Suppressor macrophage treated with lipopolysaccharide for 4 hours (primary cell): ENCODE results near the gene GHR.

Experiments
- DNase-seq: peaks from one replicate; pipeline ENCODE4 v3.0.0-alpha.2; 2020

Gene GHR

DNA sequence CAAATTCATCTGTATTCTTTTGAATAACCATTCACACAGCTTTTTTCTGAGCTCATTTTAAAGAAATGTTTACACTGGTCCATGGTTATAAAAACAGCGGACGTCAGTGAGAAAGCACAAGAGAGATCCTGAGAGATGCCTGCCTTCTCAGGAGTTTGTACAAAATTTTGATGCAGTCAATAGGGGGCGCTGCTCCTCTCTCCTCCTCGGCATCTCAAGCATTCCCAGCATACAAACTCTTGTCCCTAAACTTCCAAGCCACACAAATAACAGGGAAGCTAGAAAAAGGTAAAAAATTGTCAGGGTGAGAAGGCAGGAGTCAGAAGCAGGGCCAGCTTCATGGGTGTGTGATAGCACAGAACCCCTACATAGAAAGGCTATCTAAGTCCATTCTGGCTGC lies 322.2 kb downstream of the GHR start:
- peak; percentile 31 for DNase-seq

DNA sequence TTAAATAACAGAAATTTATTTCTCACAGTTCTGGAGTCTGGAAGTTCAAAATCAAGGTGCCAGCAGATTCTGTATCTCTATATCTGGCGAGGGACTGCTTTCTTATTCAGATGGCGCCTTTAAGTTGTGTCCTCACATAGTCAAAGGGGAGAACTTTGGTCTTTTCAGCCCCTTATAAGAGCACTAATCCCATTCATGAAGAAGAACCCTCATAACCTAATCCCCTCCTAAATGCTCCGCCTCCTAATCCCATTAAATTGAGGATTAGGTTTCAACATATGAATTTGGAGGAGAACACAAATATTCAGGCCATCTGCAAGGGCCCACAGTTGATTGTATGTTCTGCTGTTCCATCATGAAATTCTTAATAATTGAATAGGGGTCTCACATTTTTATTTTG lies 322.6 kb downstream of the GHR start:
- DNase-seq = no peak

DNA sequence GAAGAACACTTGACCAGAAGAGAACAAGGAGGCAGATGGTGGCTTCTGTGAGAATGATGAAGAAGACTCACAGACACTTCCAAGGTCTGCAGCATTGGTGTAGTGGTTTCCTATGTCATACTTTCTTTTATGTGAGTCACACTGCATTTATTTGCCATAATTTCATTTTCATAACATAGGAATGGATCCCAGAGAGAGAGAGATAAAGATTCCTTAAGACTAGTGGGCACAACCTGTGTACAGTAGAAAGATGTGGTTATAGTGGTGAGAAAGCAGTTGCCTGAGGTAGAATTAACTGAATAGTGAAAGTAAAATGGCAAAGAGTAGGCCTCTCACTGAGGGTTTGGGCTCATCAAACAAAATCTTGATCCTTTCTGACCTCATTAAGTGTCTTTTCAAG lies 325.8 kb downstream of the GHR start:
- DNase-seq = no peak

DNA sequence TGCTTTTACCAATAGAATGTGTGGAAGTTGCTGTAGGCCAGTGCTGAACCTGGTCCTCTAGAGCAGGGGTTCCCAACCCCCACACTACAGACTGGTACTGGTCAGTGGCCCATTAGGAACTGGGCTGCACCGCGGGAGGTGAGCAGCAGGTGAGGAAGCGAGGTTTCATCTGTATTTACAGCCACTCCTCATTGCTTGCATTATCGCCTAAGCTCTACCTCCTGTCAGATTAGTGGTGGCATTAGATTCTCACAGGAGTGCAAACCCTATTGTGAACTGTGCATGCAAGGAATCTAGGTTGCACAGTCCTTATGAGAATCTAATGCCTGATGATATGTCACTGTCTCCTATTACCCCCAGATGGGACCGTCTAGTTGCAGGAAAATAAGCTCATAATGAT lies 327.3 kb downstream of the GHR start:
- DNase-seq = no peak

DNA sequence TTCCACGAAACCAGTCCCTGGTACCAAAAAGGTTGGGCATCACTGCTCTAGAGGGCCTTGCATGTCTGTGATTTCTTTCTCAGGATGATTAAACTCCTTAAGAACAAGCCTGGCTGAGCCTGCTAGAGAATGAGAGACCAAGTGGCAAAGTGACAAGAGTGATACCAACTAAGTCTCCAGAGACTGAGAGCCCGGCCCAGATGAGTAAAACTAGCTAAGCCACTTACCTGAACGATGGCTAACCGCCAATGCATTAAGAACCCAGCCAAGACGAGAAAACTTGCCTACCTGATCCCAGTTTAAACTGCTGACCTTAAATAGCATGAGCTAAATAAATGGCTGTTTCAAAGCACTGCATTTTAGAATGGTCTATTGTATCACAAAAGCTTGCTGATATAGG lies 327.8 kb downstream of the GHR start:
- no peak for DNase-seq

DNA sequence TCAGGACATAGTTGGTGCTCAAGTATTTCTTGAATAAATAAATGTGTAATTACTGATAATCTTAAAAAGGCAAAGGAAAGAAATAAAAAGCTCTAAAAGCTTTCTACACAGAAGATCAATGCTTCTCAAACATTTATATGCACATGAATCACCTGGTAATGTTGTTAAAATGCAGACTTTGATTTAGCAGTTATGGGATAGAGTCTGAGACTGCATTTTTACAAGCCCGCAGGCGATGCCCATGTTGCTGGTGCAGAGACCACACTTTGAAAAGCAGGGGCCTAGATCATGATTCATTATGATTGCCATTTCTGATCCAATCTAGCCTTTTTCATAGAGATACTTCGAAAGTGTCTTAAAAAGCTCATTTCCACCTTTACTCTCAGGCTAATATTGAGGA lies 329.9 kb downstream of the GHR start:
- DNase-seq = no peak

DNA sequence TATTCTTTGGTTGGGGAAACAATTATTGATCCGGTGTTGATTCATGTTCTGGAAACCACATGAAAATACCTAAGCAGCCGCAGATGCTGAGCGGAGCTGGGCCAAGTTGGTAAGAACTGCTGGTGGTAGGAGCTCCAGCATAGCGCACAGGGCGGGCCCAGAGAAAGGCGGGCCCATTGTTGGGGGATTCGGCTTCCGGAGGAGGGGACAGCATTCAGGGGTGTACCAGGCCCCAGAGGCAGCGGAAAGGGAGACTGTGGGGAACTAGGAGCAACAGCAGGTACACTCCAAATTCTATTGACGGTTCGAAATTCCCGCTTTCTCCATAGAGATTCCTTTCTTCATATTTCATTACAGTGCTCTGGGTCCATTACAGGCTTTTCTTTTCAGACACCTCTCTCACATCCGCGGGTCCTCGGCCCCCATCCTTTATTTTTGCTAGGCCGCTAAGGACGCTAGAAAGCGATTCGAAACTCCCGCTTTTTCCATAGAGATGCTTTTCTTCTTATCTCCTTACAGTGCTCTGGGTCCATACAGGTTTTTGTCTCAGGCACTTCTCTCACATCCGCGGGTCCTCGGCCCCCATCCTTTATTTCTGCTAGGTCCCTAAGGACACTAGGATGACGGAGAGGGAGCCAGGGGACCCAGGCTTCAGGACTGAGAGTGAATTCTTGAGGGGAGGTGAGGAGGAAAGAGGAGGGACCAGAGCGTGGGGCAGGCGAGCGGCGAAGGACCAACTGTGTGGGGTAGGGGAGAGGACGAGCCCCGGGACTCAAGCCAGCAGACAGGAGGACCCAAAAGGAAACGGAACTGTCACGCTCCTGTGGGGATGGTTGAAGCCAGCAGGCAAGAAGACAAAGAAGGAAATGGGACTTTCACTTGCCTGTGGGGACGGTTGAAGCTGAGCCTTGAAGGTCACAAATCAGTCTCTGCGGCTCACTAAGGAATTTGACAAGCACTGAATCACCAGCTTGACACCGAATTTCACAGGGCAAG lies 333.7 kb downstream of the GHR start, which contains the start of gene CCDC152:
TSS of gene CCDC152 (plus strand) at position 213 of the 996 bp plus-strand sequence. CDS start 2,304 bp downstream, outside the sequence.
- peak; percentile 64 for DNase-seq

DNA sequence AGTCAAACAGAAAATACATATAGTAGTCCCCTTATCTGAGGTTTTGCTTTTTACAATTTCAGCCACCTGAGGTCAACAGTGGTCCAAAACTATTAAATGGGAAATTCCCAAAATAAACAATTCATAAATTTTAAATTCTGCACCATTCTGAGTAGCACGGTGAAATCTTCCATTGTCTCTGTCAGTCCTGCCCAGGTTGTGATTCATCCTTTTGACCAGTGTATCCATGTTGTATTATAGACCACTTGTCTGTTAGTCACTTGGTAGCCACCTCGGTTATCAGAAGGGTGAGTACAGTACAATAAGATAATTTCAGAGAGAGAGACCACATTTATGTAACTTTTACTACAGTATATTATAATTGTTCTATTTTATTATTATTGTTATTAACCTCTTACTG lies 336.2 kb downstream of the GHR start:
- no peak for DNase-seq

DNA sequence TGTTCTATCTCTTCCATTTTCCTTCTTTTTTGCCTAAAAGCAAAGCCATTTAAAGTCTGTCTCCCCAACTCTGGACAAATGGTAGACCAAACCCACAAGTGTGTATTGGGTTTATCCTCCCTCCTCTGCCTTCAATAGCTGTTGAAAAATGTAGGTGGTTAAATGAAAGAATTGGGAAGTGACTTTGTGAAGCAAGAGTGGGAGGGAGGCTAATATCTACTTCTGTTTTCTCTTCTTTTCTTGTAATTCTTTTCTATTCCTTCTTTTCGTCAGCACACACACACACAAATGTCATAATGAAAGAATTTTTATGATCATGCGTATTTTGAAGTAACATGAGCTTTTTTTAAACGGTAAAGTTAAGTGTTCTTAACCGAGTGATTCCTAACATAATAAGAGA lies 337.2 kb downstream of the GHR start:
- peak; percentile 30 for DNase-seq

DNA sequence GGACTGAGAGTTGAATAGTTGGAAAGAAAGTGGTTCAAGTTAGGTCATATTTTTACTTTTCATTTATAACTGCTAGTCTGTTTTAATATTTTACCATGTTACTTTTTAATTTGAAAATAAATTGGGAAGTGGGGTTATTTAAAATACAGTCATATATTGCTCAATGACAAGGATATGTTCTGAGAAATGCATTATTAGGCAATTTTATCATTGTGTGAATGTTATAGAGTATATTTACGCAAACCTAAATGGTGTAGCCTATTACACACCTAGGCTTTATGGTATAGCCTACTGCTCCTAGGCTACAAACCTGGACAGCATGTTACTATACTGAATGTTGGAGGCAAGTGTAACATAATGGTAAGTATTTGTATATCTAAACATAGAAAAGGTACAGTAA lies 338.6 kb downstream of the GHR start:
- peak; percentile 7 for DNase-seq

DNA sequence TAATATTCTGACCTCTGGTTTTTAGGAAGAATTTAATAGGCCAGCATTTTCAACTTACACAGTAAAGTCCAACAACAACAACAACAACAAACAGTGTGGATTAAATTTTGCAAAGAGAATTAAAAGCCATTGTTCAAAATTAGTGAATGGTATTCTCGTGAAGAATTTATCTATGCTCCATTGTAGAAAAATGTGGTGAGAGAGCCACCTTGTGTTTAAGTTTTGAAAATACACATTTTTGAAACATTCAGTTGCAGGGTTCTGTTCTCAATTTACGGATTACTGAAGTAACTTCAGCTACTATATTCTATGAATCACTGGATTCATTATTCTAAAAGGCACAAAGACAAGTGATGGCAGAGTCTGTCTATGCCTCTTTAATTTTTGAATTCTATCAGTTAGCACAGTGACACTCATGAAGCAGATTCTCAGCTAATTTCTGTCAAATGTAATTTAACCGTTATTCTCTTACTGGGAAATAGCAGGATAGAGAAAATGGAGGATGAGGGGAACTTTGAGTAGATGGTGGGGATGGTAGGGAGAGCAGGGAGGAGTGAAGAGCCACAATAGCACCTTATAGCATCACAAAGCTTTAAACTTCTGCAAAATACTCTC lies 344.4 kb downstream of the GHR start:
- peak; percentile 56 for DNase-seq

DNA sequence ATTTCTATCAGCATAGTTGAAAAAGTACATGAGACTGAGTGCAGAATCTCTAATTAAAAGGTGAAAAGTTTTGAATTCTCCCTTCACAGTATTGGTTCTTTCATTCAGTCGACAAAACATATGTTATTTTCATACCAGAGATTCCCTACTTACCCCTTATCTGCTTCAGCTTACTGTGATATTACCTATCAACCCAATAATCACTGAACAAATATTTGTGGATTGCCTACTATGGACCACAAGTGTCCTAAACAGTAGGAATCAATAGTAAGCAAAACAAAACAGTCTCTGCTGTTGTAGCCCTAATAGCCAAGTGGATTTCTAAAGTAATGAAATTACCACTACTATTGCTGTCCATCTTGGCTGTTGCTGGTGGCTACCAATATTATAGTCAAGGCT lies 344.9 kb downstream of the GHR start:
- DNase-seq = no peak

DNA sequence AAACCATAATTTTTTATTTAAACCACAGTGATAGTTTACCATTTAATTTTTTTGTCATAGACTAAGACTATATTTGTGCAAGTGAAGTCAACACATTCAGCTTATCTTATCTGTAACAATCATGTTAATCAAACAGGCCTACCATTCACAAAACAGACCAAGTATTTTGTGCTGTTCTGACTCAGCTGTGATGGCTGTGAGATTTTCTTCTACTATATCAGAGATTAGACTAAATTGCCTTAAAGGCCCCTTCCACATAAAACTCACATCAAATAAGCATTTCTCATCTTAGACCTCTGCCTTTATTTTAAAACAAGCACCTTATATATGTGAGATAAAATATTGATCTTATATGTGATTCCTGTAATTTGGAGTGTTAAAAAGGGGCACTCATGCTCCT lies 346.8 kb downstream of the GHR start:
- DNase-seq = no peak
